HG02678 (cell line): Measurements from ENCODE around the gene GPAM.
"Not testable (repeated sequence)": the region's sequence is repeated elsewhere in the genome, so short reads cannot be mapped to it uniquely, and the experiment has no call there.

Source experiments
- ATAC-seq: cut with Tn5 transposase; IDR thresholded peaks from one replicate; pipeline ENCODE4 v1.9.1; 2021; ENCODE audit warnings: mild to moderate bottlenecking, moderate library complexity; ENCODE audit not compliant: unreplicated experiment

The GPAM gene

GRCh38 chr10:112216966-112217365, 33.4 kb upstream of the GPAM start:
- ATAC-seq, result no peak

GRCh38 chr10:112216151-112216550, 32.6 kb upstream of the GPAM start:
- no peak for ATAC-seq

DNA sequence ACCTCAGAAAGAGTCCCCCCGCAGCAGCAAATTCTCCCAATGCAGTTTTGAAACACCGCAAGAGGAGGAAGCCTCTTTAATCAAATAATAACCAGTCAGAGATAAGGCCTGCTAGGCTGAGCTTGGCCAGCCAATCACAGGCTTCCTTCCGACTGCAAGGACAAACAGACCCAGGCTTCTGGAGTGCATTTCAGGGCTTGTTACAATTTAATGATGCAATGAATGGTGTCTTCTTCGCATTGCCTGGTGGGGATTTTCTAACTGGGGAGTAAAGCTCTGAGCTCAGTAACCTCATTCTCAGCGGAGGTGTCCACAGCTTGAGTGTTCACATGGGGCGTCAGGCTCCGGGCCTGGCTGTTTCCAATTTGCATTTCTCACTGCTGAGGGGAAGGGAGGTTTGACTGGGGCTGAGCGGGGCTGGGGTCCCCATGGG, 31.8 kb upstream of the GPAM start:
- ATAC-seq, result no peak

DNA sequence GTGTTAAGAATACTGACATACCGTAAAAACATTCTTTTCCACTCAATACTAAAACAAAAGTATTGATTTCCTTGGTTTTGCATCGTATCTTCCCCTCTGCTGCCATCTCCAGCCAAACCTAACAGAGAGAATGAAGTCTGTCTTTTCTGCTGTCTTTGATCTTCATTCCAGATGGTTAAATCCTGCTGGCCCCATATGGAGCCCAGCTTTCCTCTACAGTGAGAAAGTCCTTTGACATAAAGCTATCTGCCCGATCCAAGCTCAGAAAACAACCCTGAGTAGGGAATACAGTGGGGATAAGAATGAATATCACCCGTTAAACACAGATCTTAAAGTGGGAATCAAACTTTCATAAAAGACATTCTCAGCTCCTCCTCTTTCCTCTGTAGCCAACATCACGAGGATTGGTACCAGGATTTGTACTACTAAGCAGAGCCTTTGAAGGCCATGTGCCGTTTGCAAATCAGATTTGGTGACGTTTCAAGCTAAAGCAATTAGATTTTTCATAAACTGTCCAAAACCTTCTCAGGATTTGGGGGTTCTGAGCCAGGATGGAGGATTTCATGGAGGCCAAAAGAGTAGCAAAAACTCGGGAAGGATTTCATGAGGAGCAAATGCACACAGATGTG, 30.8 kb upstream of the GPAM start:
- no peak for ATAC-seq

GRCh38 chr10:112213836-112214235, 30.3 kb upstream of the GPAM start:
- ATAC-seq, result no peak

DNA sequence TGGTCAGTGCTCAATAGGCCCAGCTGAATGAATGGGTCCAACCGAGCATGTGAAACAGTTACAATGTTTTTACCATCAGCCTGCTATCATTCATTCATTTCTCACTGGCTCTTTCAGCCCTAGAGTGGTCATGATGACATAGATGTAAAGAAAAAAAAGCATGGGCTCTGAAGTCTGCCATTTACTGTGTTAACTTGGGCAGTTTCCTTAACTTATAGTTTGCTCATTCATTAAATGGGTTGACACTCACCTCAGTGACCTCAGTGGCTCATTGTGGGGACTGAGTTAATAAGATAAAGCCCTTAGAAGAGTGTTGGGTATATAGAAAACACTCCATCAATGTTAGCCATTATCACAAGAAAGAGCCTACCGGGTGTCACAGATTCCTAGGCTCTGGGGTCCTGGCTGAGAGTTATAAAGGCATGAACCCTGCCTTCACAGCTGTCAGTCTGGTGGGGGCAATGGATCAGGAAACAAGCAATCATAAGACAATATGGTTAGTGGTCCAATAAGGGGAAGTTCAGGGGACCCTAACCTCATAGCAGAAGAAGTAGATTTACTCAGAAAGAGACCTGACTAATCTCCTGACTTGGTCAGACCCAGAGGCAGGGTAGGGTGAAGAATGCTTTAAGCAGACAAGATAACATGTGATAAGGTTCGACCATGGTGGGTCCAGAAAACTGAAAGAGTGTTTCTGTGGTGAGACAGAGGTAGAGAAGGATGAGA, 29.7 kb upstream of the GPAM start:
- ATAC-seq, result peak; percentile 50

DNA sequence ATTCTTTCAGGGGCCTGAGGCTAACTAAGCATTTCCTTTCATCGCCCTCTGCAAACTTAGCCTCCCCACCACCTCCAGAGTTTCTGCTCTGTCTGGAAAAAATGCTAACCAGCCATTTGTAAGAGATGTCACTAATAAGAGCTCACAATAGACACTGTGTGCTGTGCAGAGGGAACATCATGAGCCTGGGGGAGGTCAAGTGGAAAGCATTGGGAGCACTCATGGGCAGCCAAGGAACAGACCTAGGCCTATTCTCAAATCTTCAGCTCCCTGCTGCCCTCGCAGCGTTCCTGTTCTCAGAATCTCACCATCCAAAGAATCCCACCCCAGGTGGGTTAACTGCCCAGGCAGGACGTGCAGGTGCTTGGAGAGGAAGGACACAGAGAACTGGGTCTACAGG, 27.1 kb upstream of the GPAM start:
- no peak for ATAC-seq

DNA sequence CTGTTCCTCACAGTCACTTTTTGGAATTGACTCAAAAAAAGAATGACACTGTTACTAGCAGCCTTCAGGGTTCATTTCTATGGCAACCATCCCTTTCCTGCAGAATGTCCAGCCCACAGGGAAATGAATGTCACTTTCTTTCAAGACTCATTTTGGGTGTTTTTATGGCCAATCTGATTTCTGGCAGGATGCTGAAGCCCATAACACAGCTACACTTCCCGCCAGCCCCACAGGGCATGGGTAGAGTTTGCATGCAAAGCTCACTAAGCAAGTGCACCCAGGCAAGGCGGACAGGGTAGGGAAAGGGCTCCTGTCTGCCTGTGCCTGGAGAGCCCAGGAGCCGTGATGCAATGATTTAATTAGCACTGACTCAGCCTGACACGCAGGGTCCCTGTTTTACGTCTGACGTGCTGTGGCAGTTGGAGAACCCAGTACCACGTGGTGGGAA, 26.1 kb upstream of the GPAM start:
- no peak for ATAC-seq

- ATAC-seq, result no peak
Observed at GRCh38 chr10:112208997-112209396, 25.4 kb upstream of the GPAM start.

DNA sequence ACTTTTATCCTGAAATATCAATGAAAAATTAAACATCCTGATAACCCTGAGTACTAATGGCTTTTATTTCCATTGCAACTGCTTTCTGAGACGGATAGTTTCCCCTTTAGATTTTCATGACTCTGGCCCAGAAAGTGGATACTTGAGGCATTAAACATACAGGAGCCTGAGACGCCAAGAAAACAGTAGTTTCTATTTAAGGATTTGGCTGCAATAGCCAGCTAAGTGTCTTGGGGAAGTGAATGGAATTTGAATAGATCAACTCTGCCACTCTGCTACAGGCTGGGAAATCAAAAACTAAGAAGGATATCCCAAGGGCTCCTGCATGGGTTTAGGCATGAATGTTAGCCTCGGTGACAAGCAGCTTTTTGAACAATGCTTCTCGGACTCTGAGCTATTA, 24.7 kb upstream of the GPAM start:
- ATAC-seq, result no peak

DNA sequence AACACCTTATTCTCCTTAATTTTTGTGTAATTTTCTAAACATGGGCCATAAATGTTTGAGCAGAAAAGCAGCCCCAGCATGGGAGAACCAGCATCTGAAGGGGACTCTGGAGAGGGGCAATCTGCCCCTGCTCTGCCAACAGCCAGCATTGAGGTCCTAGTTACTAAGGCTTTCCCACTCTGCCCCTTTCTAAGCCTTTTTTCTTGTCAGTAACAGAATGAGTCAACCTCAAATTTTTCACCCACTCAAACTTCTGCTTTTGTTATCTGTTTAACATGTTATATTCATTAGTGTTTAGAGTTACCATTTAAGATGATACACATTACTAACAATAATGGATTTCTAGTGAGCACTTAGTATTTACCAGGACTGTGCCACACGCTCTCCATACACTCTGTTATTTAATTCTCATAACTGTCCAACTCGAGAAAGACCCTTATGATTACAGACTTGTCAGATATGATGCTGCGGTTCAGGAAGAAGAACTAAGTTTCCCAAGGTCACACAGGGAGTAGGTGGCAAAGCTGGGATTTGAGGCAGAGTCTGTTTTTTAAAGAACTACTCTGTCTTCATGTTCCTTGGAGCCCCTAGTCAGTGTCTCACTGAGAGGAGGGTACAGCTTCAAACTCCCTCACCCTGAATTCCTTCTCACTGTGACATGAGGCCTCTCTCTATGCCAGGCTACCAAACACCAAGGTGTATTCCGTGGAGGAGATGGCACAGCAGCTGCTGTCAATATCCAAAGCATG, 19.9 kb upstream of the GPAM start:
- peak; percentile 69 for ATAC-seq

GRCh38 chr10:112202561-112203241, 19.1 kb upstream of the GPAM start:
- ATAC-seq, result peak; percentile 76

GRCh38 chr10:112202076-112202475, 18.5 kb upstream of the GPAM start:
- ATAC-seq, result no peak

GRCh38 chr10:112201334-112201733, 17.8 kb upstream of the GPAM start:
- ATAC-seq, result no peak

GRCh38 chr10:112200259-112200658, 16.7 kb upstream of the GPAM start:
- ATAC-seq, result not testable (repeated sequence)

DNA sequence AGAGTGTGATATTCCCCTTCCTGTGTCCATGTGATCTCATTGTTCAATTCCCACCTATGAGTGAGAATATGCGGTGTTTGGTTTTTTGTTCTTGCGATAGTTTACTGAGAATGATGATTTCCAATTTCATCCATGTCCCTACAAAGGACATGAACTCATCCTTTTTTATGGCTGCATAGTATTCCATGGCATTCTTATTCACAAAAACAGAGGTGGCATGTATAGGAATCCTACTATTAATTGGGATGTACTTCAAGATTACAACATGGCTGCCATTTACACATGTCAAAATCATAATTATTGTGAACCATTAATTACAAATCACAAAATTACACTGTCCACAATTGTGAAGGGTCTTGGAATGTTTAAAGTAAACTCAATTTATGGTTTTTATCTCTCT, 14.1 kb upstream of the GPAM start:
- not testable (repeated sequence) for ATAC-seq

DNA sequence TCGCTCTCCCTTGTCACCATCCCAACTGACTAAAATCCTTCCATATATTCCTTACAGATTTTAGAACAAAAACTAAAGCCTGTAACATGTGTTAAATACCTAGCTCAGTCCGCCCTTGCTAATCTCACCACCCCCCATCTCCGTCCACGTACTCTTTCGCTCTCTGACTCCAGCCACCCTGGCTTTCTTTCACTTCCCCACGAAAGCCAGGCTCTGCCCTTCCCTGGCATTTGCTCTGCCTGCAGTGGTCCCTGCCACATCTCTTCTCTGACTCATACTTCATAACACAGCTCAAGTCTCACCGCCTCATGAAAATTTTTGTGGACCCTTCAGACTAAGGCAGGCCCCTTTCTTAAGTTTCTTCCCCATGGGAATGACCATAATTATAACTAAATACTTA, 11.7 kb upstream of the GPAM start:
- no peak for ATAC-seq

- no peak for ATAC-seq
Observed at GRCh38 chr10:112191791-112192190, 8.2 kb upstream of the GPAM start.

GRCh38 chr10:112191041-112191590, 7.6 kb upstream of the GPAM start:
- ATAC-seq, result no peak

DNA sequence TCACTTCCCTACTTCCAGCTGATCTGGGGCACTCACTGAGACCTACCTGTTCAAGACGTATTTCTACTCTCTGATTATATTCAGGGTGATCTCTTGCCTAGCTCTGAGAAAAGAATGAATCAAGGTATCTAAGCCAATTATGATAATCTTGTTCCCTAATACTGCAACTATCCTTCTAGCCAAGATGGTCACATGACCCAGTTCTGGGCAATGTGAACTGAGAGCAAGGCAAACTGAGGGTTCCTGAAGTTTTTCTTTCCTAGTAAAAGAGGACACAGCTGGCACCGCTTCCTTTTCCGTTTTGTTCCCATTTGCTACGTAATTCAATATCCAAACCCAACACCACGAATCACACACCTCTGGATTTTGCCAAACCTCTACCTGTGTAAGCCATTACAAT, 5.9 kb upstream of the GPAM start:
- ATAC-seq, result no peak

DNA sequence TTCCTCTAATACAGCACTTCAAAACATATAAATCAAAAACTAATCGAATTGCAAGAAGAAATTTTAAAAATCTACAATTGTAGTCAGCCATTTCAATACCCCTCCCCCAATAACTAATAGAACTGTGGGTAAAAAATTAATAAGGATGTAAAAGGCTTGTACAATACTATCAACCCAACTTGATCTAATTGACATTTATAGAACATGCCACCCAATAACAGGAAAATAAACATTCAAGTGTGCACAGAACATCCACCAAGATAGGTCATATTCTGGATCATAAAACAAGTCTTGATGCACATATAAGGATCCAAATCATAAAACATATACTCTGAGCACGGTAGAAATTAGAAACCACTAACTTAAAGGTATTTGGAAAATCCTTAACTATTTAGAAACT, 4.0 kb upstream of the GPAM start:
- no peak for ATAC-seq
